ENCODE measurements around the gene CD80. TPM values are rescaled to one million over a fixed set of nuclear protein-coding genes. Genes with fewer than 3 reads are reported as not detected.

Gene CD80
- total and polyA plus RNA-seq, 9 of the 15 experiments (the other 6 are each of a cell fraction or from before 2014, with no cell fraction given): 3.0 to 8.2 (median 5.7) TPM

- DNase-seq (ENCODE audit: extremely low read depth in 1 of 4, low spot score in 3 of 4) (no peak), ATAC-seq (no peak), FAIRE-seq (no peak)
- Histone ChIP-seq H3K79me2 (ENCODE audit: control insufficient read depth, insufficient read depth, low read length) (no peaks in the 10 kb centered on the region), H3K9me1 (ENCODE audit: control insufficient read depth, insufficient read depth, low read length) (no peaks in the 10 kb centered on the region), H3K36me3 (ENCODE audit: control insufficient read depth, insufficient read depth, low read length) (peaks cover 30% of the 10 kb centered on the region; the same call in 1 of the 3 replicates), H3K4me3 (no peak overlapping the region), H3K9me3 (replicated peaks; ENCODE audit: control insufficient read depth, insufficient read depth, low read depth, low read length) (no peaks in the 10 kb centered on the region), H3K27ac (ENCODE audit: extremely low read depth, low read depth, low read length) (no peak overlapping the region), H2AFZ (ENCODE audit: low read depth, low read length) (no peak overlapping the region), H3K9ac (ENCODE audit: insufficient read depth in 1 of 2, low read depth in 2 of 2, low read length in 2 of 2) (no peak overlapping the region), H3K4me2 (ENCODE audit: insufficient read depth, low read length) (no peak overlapping the region), H3K27me3 (ENCODE audit: control insufficient read depth in 2 of 2, insufficient read depth in 2 of 2, low read length in 2 of 2) (no peaks in the 10 kb centered on the region), H4K20me1 (replicated peaks; ENCODE audit: control insufficient read depth, insufficient read depth, low read length) (no peaks in the 10 kb centered on the region), H3K4me1 (replicated peaks in 1 of 2; ENCODE audit: control insufficient read depth in 2 of 2, insufficient read depth in 2 of 2, low read length in 2 of 2) (no peaks in the 10 kb centered on the region)
- intact Hi-C loops (cut with micrococcal nuclease): no loop called here
- 85% methylated on average over 3 of the region's 5 CpGs for WGBS (ENCODE audit: insufficient coverage, low coverage, missing lambda C conversion rate)
- in situ Hi-C loops (cut with MboI): no loop called here
- no TSS peak for BruUV-seq (replicated peaks)
- POLR2A ChIA-PET: interaction anchor here (0.6 kb wide), 1 partner anchor 233 kb away, joined by 3 read pairs; no protein-coding TSS in a partner anchor
- CTCF ChIA-PET (ENCODE audit: low intra/inter-chr PET ratio): no interaction called here
- TF ChIP-seq NFE2 (IDR thresholded peaks at IDR 0.05; ENCODE audit: low read depth): no peak
- TF ChIP-seq ZNF830 (CRISPR knock-in tag; IDR thresholded peaks at IDR 0.05): no peak
- no peak for TF ChIP-seq FOXJ3 (CRISPR knock-in tag; IDR thresholded peaks at IDR 0.05)
- no peak for TF ChIP-seq ZNF764 (CRISPR knock-in tag; IDR thresholded peaks at IDR 0.05; ENCODE audit: low read depth)
- no peak for TF ChIP-seq TFAP4 (CRISPR knock-in tag; IDR thresholded peaks at IDR 0.05; ENCODE audit: borderline replicate concordance)
- no peak for TF ChIP-seq ZNF12 (CRISPR knock-in tag; IDR thresholded peaks at IDR 0.05)
- TF ChIP-seq COPS2 (conservative IDR thresholded peaks at IDR 0.05): no peak
- TF ChIP-seq ETV6 (IDR thresholded peaks at IDR 0.05; ENCODE audit: borderline replicate concordance in 1 of 2, low read depth in 2 of 2, low read length in 1 of 2): no peak
- TF ChIP-seq ETV6 (CRISPR knock-in tag; IDR thresholded peaks at IDR 0.05; ENCODE audit: borderline replicate concordance): no peak
- no peak for TF ChIP-seq L3MBTL2 (IDR thresholded peaks at IDR 0.05)
- TF ChIP-seq ZSCAN32 (CRISPR knock-in tag; IDR thresholded peaks at IDR 0.05): no peak
- no peak for TF ChIP-seq ZBTB9 (CRISPR knock-in tag; IDR thresholded peaks at IDR 0.05)
- no peak for TF ChIP-seq TEAD4 (IDR thresholded peaks at IDR 0.05; ENCODE audit: low read length)
- no peak for TF ChIP-seq TEAD4 (CRISPR knock-in tag; IDR thresholded peaks at IDR 0.05; ENCODE audit: borderline replicate concordance)
- no peak for TF ChIP-seq CREM (IDR thresholded peaks at IDR 0.05; ENCODE audit: low read depth)
- no peak for TF ChIP-seq ETS2 (tag; IDR thresholded peaks at IDR 0.05; ENCODE audit: borderline replicate concordance, poor library complexity, severe bottlenecking)
- TF ChIP-seq GATAD2A (IDR thresholded peaks at IDR 0.05): no peak
- no peak for TF ChIP-seq CHCHD3 (CRISPR knock-in tag; IDR thresholded peaks at IDR 0.05)
- no peak for TF ChIP-seq ZNF717 (CRISPR knock-in tag; IDR thresholded peaks at IDR 0.05)
- no peak for TF ChIP-seq PTTG1 (tag; IDR thresholded peaks at IDR 0.05; ENCODE audit: low read depth)
- TF ChIP-seq CTCF (IDR thresholded peaks at IDR 0.05 in 2 of 3, conservative IDR thresholded peaks at IDR 0.05 in 1 of 3; ENCODE audit: insufficient read depth in 2 of 3, low read depth in 1 of 3, low read length in 3 of 3): no peak
- no peak for TF ChIP-seq SAFB (IDR thresholded peaks at IDR 0.05; ENCODE audit: borderline replicate concordance, low read depth, low read length)
These were observed 31.7 kb downstream of the CD80 start for GRCh38 chr3:119527714-119528113.

Measured in K562 (cell line).